Measurements from ENCODE around the gene SLC9A9. TPM values are rescaled to one million over a fixed set of nuclear protein-coding genes. Genes with fewer than 3 reads are reported as not detected.

SLC9A9 gene
- total RNA-seq, 4 donors from 2014 or later: 1.7 to 8.2 (median 3.6) TPM

- intact Hi-C loops (cut with DNase I; ENCODE audit: low total_unique reads) (no loop called here), in situ Hi-C loops (cut with MboI; ENCODE audit: low sequenced_read_pairs in 4 of 4) (no loop called here)
- ATAC-seq (no peak), DNase-seq (no peak)
- H3K27me3 ChIP-seq: no peaks in the 10 kb centered on the region
- no peak overlapping the region for H3K27ac ChIP-seq
- H3K9me3 ChIP-seq: no peaks in the 10 kb centered on the region
- H3K4me1 ChIP-seq: no peaks in the 10 kb centered on the region
- H3K36me3 ChIP-seq: no peaks in the 10 kb centered on the region
- H3K4me3 ChIP-seq: no peak overlapping the region
- no peak for TF ChIP-seq POLR2A (IDR thresholded peaks at IDR 0.05)
- TF ChIP-seq, protein P1, sequence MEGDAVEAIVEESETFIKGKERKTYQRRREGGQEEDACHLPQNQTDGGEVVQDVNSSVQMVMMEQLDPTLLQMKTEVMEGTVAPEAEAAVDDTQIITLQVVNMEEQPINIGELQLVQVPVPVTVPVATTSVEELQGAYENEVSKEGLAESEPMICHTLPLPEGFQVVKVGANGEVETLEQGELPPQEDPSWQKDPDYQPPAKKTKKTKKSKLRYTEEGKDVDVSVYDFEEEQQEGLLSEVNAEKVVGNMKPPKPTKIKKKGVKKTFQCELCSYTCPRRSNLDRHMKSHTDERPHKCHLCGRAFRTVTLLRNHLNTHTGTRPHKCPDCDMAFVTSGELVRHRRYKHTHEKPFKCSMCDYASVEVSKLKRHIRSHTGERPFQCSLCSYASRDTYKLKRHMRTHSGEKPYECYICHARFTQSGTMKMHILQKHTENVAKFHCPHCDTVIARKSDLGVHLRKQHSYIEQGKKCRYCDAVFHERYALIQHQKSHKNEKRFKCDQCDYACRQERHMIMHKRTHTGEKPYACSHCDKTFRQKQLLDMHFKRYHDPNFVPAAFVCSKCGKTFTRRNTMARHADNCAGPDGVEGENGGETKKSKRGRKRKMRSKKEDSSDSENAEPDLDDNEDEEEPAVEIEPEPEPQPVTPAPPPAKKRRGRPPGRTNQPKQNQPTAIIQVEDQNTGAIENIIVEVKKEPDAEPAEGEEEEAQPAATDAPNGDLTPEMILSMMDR (IDR thresholded peaks at IDR 0.05 in 4 of 5, conservative IDR thresholded peaks at IDR 0.05 in 1 of 5): no peak
Measured at GRCh38 chr3:143859465-143860203, 11.4 kb upstream of the SLC9A9 start.

DNA sequence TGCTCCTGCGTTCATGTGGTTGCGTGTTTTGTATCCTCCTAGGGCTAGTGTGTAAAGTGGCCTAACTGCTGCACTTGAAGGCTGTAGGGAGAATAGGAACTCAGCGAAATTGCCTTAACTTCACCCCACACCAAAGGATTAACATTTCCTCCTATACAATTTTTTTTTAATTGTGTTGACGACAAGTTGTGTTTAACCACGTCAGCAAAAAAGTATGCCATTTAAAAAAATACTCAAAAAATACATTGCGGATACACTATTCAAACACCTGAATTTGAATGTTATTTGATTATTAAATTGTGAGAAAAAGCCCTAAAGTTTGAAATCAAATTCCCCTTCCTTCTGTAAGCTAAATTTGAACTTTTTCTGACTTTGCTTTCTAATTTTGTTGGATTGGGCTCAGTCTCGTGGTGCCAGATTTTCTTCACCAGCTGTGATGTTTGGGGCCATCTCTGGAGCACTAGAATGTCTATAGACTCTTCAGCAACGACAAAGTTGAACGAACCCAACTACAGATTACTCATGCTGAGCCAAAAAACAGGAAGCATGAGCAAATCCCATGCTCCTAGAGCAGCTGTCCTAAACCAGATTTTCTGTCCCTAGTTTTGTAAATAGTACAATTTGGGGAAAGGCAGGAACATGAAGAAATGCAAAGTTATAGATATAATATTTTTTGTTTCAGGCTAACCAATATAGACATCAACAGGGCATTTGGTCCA, 8.1 kb upstream of the SLC9A9 start:
- no peak for TF ChIP-seq POLR2A (IDR thresholded peaks at IDR 0.05)

GRCh38 chr3:143855183-143855582, 6.9 kb upstream of the SLC9A9 start:
- Histone ChIP-seq H3K27ac (no peak overlapping the region), H3K36me3 (no peaks in the 10 kb centered on the region), H3K4me1 (peaks cover 0 to 9% of the 10 kb centered on the region in 2 donors), H3K9me3 (no peaks in the 10 kb centered on the region), H3K4me3 (no peak overlapping the region), H3K27me3 (no peaks in the 10 kb centered on the region)
- intact Hi-C loops (cut with DNase I; ENCODE audit: low total_unique reads): no loop called here
- no peak for ATAC-seq
- no peak for DNase-seq
- TF ChIP-seq, protein P1 (IDR thresholded peaks at IDR 0.05 in 4 of 5, conservative IDR thresholded peaks at IDR 0.05 in 1 of 5): no peak
- in situ Hi-C loops (cut with MboI; ENCODE audit: low sequenced_read_pairs in 4 of 4): no loop called here

More for the DNA sequence above, 8.1 kb upstream of the SLC9A9 start:
- Histone ChIP-seq H3K4me3 (no peak overlapping the region), H3K36me3 (no peaks in the 10 kb centered on the region), H3K9me3 (no peaks in the 10 kb centered on the region), H3K4me1 (no peaks in the 10 kb centered on the region), H3K27me3 (no peaks in the 10 kb centered on the region), H3K27ac (no peak overlapping the region)
- intact Hi-C loops (cut with DNase I; ENCODE audit: low total_unique reads) (no loop called here), in situ Hi-C loops (cut with MboI; ENCODE audit: low sequenced_read_pairs in 4 of 4) (no loop called here)
- ATAC-seq (no peak), DNase-seq (no peak)

DNA sequence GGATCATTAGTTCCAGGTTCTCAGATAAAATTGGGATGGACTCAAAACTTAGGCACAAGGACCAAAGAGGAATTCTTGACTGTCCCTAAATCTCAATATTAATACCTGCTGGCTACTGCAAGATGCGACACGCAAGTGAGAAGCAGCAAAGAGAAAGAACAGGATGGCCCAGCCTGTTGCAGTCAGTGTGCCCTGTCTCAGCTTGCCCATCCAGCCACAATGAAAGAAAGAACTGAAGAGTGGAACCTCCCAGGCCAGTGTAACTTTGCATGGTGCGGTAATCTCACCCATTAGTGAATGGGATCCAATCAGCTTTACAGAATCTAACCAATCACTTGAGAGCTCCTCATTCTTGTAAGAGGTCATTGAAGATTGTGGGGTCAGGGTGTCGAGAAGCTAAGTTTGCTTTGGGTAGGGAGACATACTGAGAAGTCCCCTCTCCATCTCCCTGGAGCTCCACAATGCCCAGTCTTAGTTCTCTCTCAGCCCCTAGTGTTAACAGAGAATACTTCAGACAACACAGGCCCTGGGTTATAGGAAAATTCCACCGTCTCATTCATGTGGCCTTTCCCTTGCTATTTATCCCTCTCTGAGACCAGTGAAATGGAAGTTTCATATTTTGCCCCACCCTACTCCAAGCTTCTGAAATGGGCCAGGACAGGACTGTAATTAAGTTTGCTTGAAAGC, 3.2 kb upstream of the SLC9A9 start:
- Histone ChIP-seq H3K4me1 (peaks cover 20 to 31% of the 10 kb centered on the region in 2 donors), H3K36me3 (no peaks in the 10 kb centered on the region), H3K4me3 (no peak overlapping the region), H3K27me3 (no peaks in the 10 kb centered on the region), H3K9me3 (no peaks in the 10 kb centered on the region), H3K27ac (no peak overlapping the region)
- no peak for TF ChIP-seq POLR2A (IDR thresholded peaks at IDR 0.05)
- TF ChIP-seq, protein P1 (IDR thresholded peaks at IDR 0.05 in 4 of 5, conservative IDR thresholded peaks at IDR 0.05 in 1 of 5): no peak
- intact Hi-C loops (cut with DNase I; ENCODE audit: low total_unique reads) (no loop called here), in situ Hi-C loops (cut with MboI; ENCODE audit: low sequenced_read_pairs in 4 of 4) (no loop called here)
- DNase-seq: no peak
- ATAC-seq: no peak

DNA sequence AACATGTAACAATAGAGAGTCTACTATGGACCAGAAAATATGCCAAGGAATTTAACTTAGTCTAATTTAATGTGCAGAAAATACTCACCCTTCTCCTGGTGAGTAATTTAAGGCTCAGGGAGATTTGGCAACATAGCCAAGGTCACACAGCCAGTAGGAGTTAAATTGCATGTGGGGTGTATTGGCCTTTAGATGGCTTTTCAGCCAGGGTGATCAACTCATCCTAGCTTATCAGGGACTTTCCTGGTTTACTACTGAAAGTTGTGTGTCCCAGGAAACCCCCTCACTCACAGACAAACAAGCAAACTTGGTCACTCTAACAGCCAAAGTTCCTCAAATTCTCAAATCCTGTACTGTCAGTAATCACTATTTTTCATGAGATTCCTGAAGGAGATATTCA, 2.6 kb upstream of the SLC9A9 start:
- Histone ChIP-seq H3K9me3 (no peaks in the 10 kb centered on the region), H3K4me3 (no peak overlapping the region), H3K27ac (no peak overlapping the region), H3K4me1 (peaks cover 20 to 31% of the 10 kb centered on the region in 2 donors), H3K36me3 (no peaks in the 10 kb centered on the region), H3K27me3 (no peaks in the 10 kb centered on the region)
- in situ Hi-C loops (cut with MboI; ENCODE audit: low sequenced_read_pairs in 4 of 4) (no loop called here), intact Hi-C loops (cut with DNase I; ENCODE audit: low total_unique reads) (loop anchor here (1.0 kb wide), 1 partner anchor 76 kb away; no protein-coding TSS in a partner anchor)
- TF ChIP-seq, protein P1 (IDR thresholded peaks at IDR 0.05 in 4 of 5, conservative IDR thresholded peaks at IDR 0.05 in 1 of 5): no peak
- no peak for TF ChIP-seq POLR2A (IDR thresholded peaks at IDR 0.05)
- no peak for ATAC-seq
- DNase-seq: no peak
